Central memory CD4-positive, alpha-beta T cell (primary cell): Measurements from ENCODE around the gene GLIS2.

Experiments used
- DNase-seq: peaks from one replicate; pipeline ENCODE4 v3.0.0; 2022

GLIS2 gene

DNA sequence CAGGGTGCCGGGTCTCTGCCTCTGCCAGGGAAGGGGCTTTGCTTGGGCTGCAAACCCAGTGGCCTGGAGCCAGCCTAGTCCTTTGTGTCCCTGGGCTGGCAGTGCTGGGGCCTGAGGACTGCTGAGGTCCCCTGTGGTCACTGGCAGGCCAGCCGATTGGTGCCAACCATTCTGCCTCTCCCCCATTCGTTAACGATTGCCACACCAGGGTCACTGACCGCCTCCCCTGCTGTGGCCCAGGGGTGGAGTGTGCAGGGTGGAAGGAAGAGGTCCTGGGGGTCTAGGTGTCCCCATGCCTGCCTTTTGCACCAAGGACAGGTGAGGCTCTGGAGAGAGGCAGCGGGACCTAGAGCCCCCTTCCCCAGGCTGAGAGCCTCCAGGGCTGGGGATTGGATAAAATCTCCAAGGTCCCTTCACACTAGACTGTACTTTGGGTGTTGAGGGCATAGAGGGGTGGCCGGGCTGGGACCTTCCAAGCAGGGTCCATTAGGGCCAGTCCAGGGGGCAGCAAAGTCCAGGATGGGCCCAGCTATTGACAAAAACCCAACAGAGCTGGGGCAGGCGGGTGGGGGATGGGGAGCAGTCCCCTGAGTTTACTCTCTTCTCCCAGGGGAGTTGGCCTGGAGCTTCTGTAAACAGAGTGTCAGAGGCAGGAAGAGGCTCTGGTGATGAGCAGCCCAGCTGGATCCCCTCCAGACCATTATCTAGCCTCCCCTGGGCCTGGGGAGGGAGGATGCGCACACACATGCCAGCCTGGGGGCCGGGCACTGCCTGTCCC lies 56.9 kb downstream of the GLIS2 start:
- no peak for DNase-seq

GRCh38 chr16:4373356-4373908 lies 57.6 kb downstream of the GLIS2 start:
- DNase-seq, result no peak

DNA sequence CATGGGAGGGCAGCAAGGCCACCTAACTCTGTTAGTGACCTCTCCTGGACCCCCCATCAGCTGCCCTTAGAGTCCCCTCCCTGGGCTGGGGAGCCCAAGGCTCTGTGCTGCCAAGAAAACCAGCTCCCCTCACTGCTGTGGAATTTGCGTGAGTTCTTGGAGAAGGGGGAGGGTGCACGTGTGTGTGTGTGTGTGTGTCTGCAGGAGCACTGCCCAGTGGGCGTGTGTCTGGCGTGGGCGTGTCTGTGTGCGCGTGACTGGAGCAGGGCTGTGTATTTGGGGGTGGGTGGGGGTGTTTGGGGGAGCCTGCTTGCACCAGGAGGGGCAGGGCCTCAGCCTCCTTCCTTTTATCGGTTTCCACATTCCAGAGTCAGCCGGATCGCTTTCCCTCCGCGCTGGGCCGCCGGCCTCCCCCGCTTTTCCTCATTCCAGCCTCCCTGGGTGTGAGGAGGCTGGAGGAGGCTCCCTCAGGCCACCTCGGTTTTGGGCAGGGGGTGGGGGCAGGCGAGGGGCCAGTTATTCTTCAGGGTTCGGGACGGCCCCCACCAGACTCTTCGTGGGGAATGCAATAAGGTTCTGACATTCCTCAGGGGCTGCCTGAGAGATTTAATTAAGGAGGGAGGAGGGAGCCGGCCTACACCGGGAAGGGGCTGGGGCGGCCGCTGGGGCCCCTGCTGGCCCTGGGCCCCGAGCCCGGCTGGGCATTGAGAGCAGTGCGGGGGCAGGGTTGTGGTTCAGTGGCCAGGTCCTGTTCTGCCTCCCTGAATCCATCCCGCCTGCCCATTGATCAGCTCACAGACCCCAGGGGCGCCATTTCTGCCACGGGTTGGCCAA lies 58.3 kb downstream of the GLIS2 start:
- DNase-seq, result no peak

GRCh38 chr16:4375717-4376116 lies 59.9 kb downstream of the GLIS2 start:
- DNase-seq, result no peak

DNA sequence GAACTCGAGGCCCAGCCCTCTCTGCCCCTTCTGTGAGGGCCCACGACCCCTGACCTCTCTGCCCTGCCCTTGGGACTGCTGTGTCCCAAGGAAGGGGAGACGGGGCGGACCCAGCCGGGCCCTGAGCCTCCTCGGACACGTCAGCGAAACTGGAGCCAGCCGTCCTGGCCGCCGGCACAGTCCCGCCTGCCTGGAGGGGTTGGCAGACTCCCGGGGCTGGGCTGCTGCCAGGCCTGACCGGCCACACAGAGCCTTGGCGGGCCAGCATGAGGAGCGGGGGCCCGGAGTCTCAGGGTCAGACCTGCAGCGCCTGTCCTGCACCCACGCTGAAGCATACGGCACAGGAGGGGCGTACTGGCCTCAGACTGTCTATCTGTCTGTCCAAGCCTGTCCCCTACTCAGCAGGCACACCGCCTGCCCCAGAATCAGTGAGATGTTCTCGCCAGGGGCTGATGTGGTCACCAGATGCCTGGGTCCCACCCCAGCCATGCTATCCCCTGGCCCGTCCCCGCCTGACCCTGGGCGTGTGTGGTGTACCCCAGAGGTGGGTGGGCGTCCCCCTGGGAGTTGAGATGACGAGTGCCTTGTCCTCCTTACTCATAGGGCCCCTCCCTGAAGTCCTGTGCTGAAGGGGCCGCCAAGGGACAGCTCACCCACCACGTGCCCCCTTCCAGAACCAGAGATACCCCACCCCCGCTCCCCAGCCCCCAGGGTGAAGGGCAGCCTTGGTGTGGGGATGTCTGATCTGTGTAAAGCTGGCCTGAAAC lies 60.4 kb downstream of the GLIS2 start:
- DNase-seq, result no peak

DNA sequence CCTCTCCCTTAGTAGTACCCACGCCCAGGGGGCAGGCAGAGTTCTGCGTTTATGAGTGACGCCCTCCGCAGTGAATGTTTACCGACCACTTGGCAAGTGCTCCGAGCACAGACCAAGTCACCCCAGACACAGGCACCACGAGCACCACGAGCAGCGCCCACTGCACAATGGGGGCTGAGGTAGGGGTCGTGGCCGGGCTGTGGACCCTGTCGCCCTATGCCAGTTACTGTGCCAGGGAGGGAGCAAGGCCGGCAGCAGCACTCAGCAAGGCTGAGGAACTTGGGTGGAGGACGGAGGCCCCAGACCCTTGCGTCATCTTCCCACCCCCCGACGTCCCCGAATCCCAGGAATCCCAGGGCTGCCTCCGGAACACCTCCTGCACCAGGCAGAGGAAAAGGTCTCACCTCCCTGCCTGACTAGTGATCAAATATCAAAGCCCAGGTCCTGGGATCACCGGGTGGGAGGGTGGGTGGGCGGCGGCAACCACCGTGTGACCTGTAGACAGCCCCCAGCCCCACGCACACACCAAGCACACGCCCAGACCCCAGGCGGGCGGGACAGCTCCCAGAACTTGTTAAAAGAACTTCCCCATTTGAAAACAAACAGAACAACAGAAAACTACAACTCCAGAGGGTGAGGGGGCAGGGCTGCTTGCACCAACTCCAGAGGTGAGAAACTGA lies 61.2 kb downstream of the GLIS2 start:
- no peak for DNase-seq

DNA sequence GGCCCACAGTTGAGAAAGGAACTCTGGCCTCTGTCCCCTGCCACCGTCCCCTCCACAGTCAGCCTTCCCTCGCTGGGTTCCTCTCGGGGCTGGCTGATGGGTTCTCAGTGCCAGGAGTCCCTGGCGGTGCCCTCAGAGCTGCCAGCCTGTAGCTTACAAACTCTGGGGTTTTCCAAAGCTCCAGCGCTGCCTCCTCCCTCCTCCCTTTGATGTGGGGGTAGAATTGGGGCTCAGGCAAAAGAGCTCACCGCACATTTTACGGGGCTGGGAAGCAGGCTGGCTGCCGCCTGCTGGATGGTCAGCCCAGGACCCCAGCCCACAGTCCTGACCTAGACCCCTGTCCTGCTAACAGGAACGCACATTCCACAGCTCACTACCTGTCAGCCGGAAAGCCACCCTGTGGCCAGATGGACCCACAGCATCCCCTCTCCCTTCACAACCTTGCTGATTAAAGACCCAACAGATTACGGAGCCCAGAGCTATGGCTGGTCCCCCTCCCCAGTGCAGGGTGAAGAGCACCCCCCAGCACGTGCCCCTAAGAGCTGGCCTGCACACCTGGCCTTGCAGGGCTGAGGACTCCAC lies 61.8 kb downstream of the GLIS2 start:
- DNase-seq, result no peak

GRCh38 chr16:4378161-4378666 lies 62.3 kb downstream of the GLIS2 start:
- no peak for DNase-seq

DNA sequence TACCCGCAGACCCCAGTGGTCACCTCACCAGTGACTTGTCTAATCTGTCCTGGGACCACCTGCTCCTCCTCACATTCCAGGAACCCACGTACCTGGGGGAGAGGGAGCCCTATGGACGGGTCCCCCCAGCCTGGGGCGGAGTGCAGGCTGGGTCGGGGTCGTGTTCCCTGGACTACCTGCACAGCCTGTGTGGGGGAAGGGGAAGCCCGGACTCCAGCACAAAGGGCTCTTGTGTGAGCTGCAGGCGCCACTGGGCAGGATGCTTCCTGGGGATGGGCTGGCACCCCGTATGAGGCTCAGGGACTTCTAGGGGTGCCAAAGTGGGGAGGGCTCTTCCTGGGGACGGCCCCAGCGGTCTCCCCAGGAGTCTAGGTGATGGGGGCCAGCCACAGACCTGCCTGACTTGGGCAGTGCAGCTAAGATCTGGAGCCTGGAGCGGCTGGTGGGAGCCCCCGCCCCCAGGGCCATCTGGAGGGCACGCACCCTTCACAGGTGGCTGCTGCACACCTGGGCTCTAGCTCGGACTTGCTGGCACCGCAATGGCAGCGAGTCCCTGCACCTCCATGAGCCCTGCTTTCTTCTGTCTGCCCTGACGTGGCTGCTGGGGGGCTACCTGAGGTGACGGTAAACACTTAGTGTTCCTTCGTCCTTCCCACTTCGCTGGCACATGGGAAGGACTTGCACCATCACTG lies 63.3 kb downstream of the GLIS2 start:
- no peak for DNase-seq

- no peak for DNase-seq
Measured at GRCh38 chr16:4380119-4381063, 64.5 kb downstream of the GLIS2 start.

- no peak for DNase-seq
Measured at GRCh38 chr16:4381072-4381934, 65.4 kb downstream of the GLIS2 start.

DNA sequence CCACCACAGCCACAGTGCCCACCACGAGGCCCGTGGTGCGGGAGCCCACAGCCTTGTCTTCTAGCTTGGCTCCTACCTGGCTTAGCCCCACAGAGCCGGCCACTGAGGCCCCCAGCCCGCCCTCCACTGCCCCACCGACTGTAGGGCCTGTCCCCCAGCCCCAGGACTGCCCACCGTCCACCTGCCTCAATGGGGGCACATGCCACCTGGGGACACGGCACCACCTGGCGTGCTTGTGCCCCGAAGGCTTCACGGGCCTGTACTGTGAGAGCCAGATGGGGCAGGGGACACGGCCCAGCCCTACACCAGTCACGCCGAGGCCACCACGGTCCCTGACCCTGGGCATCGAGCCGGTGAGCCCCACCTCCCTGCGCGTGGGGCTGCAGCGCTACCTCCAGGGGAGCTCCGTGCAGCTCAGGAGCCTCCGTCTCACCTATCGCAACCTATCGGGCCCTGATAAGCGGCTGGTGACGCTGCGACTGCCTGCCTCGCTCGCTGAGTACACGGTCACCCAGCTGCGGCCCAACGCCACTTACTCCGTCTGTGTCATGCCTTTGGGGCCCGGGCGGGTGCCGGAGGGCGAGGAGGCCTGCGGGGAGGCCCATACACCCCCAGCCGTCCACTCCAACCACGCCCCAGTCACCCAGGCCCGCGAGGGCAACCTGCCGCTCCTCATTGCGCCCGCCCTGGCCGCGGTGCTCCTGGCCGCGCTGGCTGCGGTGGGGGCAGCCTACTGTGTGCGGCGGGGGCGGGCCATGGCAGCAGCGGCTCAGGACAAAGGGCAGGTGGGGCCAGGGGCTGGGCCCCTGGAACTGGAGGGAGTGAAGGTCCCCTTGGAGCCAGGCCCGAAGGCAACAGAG lies 66.3 kb downstream of the GLIS2 start:
- DNase-seq, result no peak

DNA sequence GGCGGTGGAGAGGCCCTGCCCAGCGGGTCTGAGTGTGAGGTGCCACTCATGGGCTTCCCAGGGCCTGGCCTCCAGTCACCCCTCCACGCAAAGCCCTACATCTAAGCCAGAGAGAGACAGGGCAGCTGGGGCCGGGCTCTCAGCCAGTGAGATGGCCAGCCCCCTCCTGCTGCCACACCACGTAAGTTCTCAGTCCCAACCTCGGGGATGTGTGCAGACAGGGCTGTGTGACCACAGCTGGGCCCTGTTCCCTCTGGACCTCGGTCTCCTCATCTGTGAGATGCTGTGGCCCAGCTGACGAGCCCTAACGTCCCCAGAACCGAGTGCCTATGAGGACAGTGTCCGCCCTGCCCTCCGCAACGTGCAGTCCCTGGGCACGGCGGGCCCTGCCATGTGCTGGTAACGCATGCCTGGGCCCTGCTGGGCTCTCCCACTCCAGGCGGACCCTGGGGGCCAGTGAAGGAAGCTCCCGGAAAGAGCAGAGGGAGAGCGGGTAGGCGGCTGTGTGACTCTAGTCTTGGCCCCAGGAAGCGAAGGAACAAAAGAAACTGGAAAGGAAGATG lies 67.0 kb downstream of the GLIS2 start:
- DNase-seq, result no peak

DNA sequence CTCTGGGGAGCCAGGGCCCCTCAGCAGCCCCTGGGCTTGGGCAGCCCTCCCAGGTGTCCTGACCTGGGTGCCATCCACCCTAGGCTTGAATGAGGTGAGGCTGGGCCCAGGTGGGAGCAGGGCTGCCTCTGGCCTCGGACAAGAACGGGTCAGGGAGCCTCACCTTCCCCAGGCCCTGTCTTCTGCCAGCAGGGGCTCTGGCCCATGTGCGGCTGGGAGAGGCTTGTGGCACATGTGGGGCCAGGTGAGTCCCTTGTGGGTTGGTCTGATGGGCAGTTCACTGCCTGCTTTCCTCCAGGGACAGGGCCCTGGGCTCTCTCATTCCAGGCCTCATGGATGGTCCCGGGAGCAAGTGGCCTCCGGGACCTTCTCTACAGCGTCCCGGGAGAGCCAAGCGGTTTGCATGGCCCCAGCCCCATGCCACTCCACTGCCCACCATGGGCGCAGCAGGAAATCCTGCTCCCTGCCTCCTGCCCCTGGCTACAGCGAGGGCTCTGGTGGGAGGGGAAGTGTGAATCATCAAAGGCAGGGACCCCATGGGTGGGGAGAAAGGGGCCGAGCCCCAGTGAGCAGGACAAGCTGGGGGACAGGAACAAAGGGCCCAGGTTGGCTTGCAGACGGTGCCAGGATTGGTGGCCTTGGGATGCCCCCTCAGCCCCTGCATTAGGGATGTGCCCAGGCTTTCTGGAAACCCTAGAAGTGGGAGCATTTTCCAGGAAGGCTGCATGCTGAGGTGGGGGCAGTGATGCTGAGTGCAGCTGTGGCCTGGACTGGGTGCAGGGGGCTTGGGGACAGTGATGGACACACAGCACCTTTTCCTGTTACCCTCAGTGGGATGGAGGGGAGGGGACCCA lies 68.0 kb downstream of the GLIS2 start:
- no peak for DNase-seq

DNA sequence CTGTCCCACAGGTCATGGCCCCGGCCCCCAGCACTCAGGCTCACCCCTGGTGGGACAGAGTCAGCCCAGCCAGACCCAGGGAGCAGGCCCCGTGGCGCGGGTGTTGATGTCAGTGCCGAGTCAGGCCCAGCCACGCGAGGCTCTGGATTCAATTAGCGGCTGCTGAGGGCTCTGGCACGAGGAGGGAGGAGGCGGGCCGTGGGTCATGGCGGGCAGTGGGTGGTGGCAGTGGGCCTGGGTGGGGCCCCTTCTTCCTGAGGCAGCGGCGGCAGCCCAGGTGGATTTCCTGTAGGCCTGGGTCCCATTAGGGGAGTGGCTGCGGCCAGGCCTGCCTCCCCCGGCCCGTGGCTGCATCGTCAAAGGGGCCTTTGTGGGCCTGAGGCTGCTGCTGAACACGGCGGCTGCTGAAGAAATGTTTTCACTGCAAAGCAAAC lies 68.7 kb downstream of the GLIS2 start:
- DNase-seq, result no peak

- no peak for DNase-seq
Measured at GRCh38 chr16:4385066-4385788, 69.4 kb downstream of the GLIS2 start.
